HG02678 (cell line): ENCODE measurements around the gene VKORC1.
"Not testable (repeated sequence)": the region's sequence is repeated elsewhere in the genome, so short reads cannot be mapped to it uniquely, and the experiment has no call there.

Experiments used
- ATAC-seq: cut with Tn5 transposase; IDR thresholded peaks from one replicate; pipeline ENCODE4 v1.9.1; 2021; ENCODE audit warnings: mild to moderate bottlenecking, moderate library complexity; ENCODE audit not compliant: unreplicated experiment

Gene VKORC1

GRCh38 chr16:31094424-31095120, at the start of gene VKORC1:
Gene VKORC1 (minus strand): TSS chr16:31094797. CDS start chr16:31094729, 68 bp downstream.
- peak; percentile 90 for ATAC-seq

- no peak for ATAC-seq
These were observed 49.1 kb upstream of the VKORC1 start for GRCh38 chr16:31143694-31144148.

GRCh38 chr16:31143011-31143693, 48.6 kb upstream of the VKORC1 start:
- ATAC-seq: no peak

- peak; percentile 86 for ATAC-seq
These were observed 47.8 kb upstream of the VKORC1 start for GRCh38 chr16:31142109-31143010.

GRCh38 chr16:31141489-31142108, 47.0 kb upstream of the VKORC1 start:
- ATAC-seq: no peak

- ATAC-seq: not testable (repeated sequence)
These were observed 46.5 kb upstream of the VKORC1 start for GRCh38 chr16:31141071-31141469.

GRCh38 chr16:31138621-31139578, 44.3 kb upstream of the VKORC1 start:
- no peak for ATAC-seq

GRCh38 chr16:31136822-31137499, 42.4 kb upstream of the VKORC1 start:
- ATAC-seq: not testable (repeated sequence)

GRCh38 chr16:31136287-31136662, 41.7 kb upstream of the VKORC1 start:
- ATAC-seq: no peak

- no peak for ATAC-seq
These were observed 41.1 kb upstream of the VKORC1 start, which contains the start of gene PRSS8 for GRCh38 chr16:31135535-31136286. Gene PRSS8 (minus strand): TSS chr16:31135727. CDS start chr16:31135498, 229 bp downstream.

GRCh38 chr16:31134625-31135534, 40.3 kb upstream of the VKORC1 start:
- no peak for ATAC-seq

GRCh38 chr16:31134091-31134571, 39.5 kb upstream of the VKORC1 start:
- no peak for ATAC-seq

GRCh38 chr16:31133046-31133501, 38.5 kb upstream of the VKORC1 start:
- no peak for ATAC-seq

- no peak for ATAC-seq
These were observed 37.8 kb upstream of the VKORC1 start for GRCh38 chr16:31132303-31132979.

GRCh38 chr16:31131841-31132271, 37.3 kb upstream of the VKORC1 start:
- no peak for ATAC-seq

- ATAC-seq: no peak
These were observed 36.8 kb upstream of the VKORC1 start for GRCh38 chr16:31131416-31131815.
